GM18951 (cell line): ENCODE results near the gene CCDC69.
"Not testable (repeated sequence)": the region's sequence is repeated elsewhere in the genome, so short reads cannot be mapped to it uniquely, and the experiment has no call there.

Experiments
- POLR2A ChIP-seq: IDR thresholded peaks from 4 replicates; pipeline ENCODE4 v1.6.1; 2011; ENCODE audit warnings: mild to moderate bottlenecking; ENCODE audit not compliant: insufficient read length, insufficient read depth; ENCODE audit errors: extremely low read depth
- in situ Hi-C: fragments of 300-500 bp; cut with MboI; formaldehyde crosslinking; loops from one replicate; pipeline ENCODE4 v1.12.0; 2022; ENCODE audit warnings: low sequenced_read_pairs, mixed read lengths, inconsistent platforms; ENCODE audit not compliant: unreplicated experiment

Gene CCDC69, protein sequence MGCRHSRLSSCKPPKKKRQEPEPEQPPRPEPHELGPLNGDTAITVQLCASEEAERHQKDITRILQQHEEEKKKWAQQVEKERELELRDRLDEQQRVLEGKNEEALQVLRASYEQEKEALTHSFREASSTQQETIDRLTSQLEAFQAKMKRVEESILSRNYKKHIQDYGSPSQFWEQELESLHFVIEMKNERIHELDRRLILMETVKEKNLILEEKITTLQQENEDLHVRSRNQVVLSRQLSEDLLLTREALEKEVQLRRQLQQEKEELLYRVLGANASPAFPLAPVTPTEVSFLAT

DNA sequence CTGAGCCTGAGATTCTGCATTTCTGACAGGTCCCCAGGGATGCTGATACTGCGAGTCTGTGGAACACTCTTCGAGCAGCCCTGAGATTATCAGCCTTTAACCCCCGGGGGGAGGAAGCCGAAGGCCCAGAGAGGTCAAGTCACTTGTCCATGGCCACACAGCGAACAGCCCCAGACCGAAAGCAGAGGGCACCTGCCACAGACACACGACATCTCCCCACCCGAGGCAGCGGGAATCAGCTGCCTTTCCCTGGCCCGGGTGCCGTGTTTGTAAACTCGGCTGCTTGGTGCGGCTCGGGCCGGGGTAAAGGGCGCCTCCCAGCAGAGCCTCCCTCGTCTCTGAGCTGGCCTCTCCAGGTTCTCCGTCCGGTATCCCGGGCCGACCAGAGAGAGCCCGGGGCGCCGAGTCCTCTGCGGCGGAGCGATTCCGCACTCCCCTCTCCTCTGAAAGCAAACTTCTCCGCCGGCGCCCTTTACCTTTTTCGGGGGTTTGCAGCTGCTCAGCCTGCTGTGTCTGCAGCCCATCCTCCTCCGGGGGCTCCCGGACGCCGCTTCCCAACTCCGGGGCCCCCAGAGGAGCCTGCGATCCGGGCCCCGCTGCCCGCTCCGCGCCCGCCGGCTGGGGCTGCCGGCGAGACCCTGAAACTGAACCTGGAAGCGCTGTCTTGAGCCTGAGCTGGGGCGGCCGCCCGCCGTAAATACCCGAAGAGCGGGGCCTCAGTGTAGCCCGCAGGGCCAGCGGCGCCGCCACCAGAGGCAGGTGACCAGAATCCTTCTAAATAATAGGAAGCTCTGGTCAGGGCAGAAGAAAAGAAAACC, at the start of gene CCDC69:
Gene CCDC69, minus strand, starts transcription at position 646 of the 818 bp plus-strand sequence. Its CDS starts 122 bp downstream, at position 524.
- in situ Hi-C loops = no loop called here
- TF ChIP-seq POLR2A = peak; percentile 92

DNA sequence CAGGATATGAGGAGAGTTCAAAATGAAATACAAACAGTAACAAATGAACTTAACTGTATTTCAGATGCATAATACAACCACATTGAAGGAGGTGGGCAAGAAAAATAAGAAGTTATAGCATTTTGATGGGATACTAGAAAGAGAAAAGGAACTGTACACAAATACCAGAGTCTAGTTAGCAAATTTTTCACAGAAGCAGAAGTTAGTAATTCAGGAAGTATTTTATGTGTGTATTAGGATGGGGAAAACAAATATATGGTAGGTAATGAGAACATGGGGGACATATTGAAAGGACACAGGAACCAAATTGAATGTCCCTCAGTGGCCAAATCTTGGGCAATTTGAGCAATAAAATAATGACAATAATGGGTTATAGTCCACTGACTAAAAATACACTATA, 47.4 kb upstream of the CCDC69 start:
- no peak for TF ChIP-seq POLR2A
- in situ Hi-C loops = no loop called here

DNA sequence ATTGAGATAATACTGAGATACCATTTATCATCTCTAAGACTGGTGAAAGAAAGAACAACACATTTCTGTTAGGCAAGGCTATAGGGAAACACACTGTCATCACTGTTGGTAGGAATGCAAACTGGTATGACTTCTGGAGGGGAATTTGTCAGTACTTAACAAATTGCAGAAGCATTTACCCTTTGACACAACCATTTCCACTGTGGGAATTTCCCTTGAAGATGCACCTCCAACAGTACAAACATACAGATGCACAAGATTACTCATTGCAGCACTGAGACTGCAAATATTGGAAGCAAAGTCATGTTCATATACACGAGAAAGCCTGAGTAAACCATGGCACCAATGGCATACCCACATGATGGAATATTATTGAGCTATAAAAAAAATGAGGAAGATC, 46.7 kb upstream of the CCDC69 start:
- in situ Hi-C loops = no loop called here
- no peak for TF ChIP-seq POLR2A

DNA sequence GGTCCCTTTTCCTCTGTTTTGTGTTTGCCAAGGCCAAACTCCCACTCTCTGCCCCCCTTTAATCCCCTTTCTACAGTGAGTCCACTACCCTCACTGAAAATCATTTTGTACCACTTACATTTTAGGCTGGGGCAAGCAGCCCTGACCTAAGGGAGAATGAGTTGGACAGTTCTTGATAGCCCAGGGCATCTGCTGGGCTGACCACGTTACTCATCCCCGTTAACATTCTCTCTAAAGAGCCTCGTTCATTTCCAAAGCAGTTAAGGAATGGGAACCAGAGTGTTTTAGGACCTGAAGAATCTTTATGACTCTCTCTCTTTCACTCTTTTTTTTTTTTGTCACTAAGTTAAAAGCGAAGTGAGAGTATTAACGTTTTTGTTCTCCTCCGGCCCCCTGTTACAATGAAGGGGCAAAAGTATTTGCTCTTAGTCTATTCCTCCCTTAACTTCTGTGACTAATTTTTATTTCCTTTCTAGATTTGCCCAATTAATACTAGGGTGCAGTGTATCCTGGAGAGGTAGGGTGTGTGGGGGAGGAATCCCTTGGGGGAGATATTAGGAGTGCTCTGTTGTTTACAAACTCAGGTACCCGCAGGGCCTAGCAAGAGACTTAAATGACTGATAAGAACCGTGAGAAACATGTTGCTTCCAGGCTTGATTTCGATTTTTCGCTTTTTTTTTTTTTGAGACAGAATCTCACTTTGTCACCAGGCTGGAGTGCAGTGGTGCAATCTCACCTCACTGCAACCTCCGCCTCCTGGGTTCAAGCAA, 43.8 kb upstream of the CCDC69 start:
- TF ChIP-seq POLR2A = no peak
- in situ Hi-C loops = no loop called here

DNA sequence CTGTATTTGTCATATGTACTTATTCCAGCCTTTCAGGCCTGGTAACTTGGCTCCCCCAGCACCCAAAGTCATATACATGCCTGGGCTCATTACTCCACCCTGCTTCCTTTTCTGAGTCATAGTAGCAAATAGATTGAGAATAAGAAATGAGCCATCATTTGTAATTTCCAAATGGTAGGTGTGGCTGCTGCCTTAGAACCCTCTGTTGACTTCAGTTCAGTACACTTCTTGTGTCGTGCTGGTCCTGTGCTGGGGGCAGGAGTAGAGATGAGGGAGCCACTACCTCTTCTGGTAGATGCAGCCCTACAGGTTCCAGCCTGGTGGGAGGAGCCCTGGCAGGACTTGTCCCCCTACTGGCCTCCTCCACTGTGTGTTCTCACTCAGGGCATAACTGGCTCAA, 40.2 kb upstream of the CCDC69 start:
- TF ChIP-seq POLR2A = no peak
- in situ Hi-C loops = no loop called here

DNA sequence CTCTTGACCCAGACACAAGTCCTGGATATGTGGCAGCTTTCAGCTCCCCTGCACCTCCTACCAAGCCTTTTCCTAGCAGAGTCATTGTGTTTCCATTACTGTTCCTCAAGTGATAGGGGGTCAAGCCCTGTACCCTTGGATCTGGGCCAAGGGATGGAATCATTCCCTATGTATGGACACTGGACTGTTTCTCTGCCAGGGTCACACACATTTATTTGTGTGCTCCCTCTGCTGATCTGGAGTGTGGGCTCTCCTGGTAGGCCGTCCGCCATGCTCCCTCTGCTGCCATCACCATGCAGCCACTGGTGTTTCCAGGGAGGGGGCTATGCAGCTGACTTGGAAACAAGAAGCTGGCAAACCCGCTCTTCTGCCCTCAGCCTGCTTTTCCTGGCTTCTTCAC, 38.6 kb upstream of the CCDC69 start:
- no peak for TF ChIP-seq POLR2A
- in situ Hi-C loops = no loop called here

DNA sequence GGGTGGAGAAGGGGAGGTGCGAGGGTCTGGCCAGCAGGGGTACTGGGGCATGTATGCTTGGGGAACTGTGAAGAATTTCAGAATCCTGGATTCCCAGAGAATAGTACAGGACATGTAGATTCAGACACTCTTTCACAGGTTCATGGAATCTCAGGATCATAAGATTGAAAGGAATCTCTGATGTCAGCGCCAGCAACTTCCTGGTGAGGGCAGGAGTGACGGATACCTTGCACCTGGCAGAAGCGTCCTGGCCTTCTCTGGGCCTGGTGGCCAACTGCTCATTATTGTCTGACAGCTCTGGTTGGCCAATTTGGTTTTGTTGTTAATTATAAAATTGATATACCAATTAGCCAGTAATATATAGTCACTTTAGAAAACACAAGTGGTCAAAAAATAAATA, 36.0 kb upstream of the CCDC69 start:
- in situ Hi-C loops = no loop called here
- no peak for TF ChIP-seq POLR2A

DNA sequence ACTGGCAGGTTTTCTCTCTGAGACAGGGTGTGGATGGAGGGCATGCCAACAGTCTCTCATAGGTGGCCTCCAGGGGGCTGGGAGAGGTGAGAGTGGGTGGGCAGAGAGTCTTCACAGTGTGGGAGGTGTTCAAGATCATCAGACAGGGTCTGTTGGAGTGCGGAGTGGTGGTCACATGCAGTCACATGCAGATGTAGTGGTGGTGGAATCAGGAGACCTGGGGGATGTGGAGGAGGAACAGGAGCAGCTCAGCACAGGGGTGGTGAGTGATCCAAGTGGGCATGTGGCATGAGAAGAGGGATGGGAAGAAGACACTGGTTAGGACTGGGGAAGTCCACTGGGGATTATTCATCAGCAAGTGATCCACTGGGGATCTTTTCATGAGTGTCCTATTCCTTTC, 34.9 kb upstream of the CCDC69 start:
- in situ Hi-C loops = no loop called here
- no peak for TF ChIP-seq POLR2A

DNA sequence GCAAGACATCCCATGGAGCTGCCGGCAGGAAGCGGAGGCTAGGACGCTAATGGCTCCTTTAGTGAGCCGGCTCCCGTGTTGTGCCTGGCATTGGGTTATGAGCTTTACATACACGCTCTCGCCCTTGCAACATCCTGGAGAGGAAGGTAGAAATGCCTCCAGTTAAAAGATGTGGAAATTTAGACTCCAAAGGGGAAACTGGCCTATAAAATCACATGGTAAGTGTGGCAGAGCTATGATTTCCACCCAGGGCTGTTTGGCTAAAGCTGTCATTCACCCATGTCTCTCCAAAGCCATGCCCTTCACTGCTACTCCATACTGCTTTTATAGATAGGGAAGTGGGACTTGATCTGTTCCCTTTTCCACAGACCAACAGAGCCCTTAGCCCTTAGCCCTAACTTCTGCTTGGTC, 34.3 kb upstream of the CCDC69 start:
- TF ChIP-seq POLR2A = no peak
- in situ Hi-C loops = no loop called here

DNA sequence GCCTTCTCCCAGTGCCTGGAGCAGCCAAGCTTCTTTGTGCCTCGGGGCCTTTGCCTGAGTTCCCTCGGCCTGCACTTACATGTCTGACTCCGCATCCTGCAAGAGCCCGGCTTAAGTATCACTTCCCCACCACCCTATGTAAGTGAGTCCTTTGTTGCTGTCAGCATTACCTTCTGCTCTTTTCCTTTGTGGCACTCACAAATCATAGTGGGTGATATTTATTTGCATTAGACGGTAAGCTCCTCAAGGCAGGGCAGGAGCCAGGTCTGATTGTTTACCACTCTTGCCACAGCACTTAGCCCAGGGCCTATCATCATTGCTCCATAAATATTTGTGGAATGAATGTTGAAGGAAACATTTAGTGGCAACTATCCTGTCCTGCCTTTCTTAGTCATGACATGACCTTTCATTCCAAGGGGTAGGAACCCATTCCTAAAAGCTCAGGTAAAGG, 33.9 kb upstream of the CCDC69 start:
- TF ChIP-seq POLR2A = no peak
- in situ Hi-C loops = no loop called here

DNA sequence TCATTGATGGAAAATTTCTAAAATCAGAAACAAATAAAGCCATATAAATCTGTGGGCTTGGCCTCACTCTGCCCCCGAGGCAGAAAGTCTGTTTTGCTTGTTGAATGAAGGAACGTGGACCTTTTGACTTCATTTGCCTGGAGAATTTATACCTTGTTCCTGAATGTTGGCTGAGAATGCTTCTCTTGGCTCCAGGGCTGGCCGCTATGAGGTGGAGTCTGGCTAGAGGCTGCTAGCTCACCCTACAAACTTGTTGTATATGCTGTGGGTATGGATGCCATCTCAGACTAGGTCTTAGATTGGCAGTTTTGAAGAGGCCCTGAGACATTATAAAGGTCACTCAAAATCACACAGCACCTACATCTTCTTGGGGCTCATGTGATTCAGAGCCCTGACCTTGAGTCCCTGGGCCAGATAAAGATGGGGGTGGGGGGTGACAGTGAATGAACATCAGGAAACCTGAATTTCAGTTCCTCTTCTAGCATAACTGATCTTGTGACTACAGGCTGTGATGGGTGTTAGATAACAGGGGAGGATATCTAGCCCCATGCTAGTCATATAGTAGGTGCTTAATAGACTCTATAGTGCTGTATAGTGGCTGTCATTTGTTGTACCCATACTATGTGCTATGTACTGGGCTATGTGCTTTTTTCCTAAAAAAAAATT, 31.9 kb upstream of the CCDC69 start:
- TF ChIP-seq POLR2A = peak; percentile 37

DNA sequence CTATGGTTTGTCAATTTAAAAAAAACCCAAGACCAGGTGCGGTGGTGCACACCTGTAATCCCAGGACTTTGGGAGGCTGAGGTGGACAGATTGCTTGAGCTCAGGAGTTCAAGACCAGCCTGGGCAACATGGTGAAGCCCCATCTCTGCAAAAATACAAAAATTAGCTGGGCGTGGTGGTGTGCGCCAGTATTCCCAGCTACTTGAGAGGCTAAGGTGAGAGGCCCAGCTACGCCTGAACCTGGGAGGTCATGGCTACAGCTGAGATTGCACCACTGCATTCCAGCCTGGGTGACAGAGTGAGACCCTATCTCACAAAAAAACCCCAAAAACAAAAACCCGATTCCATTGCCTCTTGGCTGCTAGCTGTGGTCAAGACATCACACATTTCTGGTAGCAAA, 31.1 kb upstream of the CCDC69 start:
- in situ Hi-C loops = not testable (repeated sequence)

More for the DNA sequence above, 31.9 kb upstream of the CCDC69 start:
- in situ Hi-C loops = no loop called here

DNA sequence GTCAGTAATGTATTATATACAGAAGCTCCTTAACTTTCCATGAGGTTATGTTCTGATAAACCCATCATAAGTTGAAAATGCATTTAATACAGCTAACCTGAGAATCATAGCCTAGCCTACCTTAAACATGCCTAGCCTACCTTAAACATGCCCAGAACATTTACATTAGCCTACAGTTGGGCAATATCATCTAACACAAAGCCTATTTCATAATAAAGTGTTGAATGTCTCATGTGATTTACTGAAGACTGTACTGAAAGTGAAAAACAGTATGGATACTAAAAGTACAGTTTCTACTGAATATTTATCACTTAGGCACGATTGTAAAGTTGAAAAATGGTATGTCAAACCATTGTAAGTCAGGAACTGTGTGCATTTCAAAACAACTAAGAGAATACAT, 30.7 kb upstream of the CCDC69 start:
- no peak for TF ChIP-seq POLR2A
- in situ Hi-C loops = no loop called here
